Measurements from ENCODE around the gene LRRC74A. TPM values are rescaled to one million over a fixed set of nuclear protein-coding genes. Genes with fewer than 3 reads are reported as not detected.

The LRRC74A gene
- total RNA-seq, 1 donor from 2014 or later = not detected

- DNase-seq (ENCODE audit: low read depth) = no peak
These were observed 20.3 kb downstream of the LRRC74A start for GRCh38 chr14:76846331-76847047.

DNA sequence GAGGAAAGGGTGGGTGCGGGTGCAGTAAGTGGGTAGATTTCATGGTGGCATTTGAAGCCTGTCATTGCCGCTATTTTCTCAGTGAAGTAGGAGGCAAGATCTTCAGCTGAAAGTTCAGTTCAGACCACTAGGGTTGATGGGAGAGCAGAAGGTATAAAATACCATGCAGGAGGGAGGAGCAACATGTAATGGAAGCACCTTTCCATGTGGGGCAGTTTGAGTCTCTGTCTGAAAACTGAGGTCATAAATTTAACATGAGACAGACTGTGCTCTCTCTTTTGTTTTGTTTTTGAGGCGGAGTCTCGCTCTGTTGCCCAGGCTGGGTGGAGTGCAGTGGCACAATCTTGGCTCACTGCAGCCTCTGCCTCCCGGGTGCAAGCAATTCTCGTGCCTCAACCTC lies 22.7 kb downstream of the LRRC74A start:
- DNase-seq (ENCODE audit: low read depth) = no peak

DNA sequence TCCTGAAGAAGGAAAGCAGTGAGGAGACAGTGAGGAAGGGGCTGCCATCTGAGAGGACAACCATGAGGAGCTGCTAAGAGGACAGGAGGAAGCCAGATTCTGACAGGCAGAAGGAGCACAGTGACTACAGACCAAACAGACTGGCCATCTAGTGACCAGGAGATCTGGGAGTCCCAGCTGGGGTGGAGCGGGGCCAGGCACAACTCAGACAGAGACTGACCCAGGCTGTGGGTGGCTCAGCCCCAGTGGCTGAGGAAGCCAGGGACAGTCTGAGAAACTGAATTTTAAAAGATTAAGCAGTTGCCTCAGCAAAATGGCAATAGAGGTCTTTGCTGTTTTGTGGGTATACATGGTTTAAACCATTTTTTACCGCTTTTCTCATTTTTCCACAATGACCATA lies 28.9 kb downstream of the LRRC74A start:
- no peak for DNase-seq (ENCODE audit: low read depth)

DNA sequence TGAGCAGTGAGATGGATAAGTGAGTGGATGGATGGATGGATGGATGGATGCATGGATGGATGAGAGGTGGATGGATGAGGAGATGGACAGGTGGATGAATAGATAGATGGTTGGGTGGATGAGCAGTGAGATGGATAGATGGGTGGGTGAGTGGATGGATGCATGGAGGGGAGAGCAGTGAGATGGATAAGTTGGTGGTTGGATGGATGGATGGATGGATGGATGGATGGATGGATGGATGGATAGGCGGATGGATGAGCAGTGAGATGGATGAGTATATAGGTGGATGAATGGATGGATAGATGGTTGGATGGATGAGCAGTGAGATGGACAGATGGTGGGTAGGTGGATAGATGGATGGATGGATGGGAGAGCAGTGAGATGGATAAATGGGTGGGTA lies 30.6 kb downstream of the LRRC74A start:
- no peak for DNase-seq (ENCODE audit: low read depth)

DNA sequence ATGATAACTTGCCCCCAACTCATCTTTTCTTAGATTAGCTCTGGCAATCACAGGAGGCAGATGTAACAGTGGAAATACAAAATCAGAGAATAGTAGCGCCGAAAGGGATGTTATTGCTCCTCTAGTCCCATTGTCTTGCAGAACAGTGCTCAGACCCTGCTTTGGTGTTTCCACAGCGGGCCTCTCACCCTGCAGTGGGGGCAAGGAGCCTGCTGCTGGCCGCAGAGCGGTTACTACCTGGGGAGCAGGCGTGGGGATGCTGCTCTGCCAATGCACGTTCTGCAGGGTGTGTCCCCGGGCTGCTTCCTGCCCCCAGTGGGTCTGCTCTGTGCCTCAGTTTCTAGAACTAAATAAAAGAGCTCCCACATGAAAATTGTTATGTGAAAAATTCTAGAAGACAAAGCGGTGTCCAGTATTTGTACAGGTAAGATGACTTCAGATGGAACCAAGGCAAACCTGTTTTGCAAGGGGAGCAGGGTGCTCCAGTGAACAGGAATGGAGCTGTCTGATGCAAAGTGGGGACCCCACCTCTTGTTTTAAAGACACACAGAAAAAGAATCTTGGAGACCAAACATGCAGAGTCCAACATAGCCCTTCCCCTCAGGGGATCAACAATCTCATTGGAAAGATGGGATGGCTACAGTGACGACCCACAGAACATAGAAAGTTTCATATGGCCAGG lies 35.5 kb downstream of the LRRC74A start:
- DNase-seq (ENCODE audit: low read depth) = no peak

DNA sequence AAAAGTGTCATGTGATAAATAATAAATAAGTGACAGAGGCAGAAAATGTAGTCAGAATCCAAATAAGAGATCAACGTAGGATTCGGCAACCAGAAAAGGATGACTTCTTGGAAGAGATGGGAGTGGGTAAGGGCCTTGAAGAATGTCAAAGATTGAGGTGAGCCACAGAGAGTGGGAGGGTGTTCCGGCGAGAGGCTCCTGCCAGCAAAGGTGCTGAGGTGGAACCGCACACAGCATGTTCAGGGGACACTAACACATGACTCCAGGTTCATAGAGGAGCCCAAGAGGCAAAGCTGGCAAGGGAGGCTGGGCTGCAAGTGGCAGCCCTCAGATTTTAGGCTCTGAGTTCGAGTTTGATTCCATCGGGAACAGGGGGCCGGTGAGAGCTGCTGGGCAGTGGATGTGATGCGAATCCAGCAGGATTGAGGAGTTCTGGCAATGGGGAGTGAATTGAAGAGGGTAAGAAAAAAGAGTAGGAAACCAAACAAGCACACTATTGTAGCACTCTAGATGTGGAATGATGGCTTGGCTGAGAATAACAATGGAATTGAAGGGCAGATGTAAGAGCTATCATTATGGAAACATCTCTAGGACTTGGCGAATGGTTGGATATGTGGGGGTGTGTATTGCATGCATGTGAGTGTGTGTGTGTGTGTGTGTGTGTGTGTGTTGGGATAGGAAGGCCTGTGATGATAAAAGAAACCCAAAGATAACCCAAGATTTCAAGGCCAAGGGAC lies 36.5 kb downstream of the LRRC74A start:
- no peak for DNase-seq (ENCODE audit: low read depth)

DNA sequence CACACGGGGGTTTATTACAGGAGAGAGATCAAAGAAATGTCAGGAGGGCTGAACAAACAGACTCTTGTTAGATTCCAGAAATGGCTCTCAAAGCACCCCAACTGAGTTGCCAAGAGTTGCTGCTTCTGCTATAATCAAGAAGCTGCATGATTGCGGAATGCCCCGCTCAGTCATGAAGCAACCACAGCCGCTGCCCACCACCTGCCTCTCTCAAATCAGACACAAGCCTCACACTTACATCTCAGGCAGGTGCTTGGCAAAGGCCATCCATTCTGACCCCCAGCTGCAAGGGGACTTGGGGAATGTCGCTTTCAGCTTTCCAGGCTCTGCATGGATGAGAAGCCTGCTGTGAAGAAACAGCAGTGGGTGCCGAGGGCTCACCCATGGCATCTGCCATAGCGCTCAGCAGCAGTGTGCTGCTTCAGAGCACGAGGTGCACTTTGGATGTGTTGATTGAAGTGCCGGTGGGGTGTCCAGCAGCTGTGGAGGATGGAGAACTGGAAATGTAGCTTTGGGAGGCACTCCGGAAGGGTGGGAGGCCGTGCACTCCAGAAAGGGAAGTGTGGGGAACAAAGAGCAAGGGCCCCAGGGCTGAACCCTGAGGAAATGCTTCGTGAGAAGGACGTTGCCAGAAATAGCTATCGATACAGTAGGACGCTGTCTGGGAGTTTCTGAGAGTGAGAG lies 37.7 kb downstream of the LRRC74A start:
- DNase-seq (ENCODE audit: low read depth) = peak; percentile 65

GRCh38 chr14:76866456-76866855 lies 40.2 kb downstream of the LRRC74A start:
- DNase-seq (ENCODE audit: low read depth) = no peak

DNA sequence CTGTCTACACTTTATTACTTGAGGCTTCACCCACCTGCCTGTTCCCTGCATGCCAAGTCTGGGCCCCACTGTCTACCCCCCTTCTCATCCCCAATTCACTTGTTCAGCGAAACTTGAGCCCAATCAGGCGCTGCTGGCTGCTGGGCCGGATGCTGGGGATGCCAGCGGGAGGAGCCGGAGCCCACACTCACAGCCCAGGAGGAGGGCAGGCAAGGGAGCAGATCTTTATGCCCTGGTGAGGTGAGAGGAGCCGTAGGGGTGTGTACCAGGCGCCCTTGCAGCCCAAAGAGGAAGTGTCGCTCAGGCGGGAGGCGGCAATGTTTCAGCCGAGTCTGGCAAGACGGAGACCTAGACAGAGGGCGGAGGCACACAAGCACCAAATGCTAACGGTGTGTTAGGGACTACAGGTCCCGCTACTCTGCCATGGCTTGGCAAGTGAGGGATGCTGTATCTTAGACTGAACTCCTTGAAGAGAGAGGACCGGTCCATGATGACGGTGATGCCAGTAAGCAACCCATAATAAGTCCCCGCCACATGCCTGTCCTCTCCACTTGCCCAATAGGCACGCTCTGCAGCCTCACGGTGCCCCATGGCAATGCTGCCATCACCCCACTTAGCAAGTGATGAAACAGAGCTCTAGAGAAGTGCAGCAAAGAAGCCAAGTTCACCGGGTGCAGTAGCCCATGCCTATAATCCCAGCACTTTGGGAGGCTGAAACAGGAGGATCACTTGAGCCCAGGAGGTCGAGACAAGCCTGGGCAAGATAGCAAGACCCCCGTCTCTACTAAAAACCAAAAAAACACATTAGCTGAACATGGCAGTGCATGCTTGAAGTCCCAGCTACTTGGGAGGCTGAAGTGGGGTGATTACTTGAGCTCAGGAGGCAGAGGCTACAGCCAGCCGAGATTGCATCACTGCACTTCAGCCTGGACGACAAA lies 41.6 kb downstream of the LRRC74A start:
- DNase-seq (ENCODE audit: low read depth) = peak; percentile 39

DNA sequence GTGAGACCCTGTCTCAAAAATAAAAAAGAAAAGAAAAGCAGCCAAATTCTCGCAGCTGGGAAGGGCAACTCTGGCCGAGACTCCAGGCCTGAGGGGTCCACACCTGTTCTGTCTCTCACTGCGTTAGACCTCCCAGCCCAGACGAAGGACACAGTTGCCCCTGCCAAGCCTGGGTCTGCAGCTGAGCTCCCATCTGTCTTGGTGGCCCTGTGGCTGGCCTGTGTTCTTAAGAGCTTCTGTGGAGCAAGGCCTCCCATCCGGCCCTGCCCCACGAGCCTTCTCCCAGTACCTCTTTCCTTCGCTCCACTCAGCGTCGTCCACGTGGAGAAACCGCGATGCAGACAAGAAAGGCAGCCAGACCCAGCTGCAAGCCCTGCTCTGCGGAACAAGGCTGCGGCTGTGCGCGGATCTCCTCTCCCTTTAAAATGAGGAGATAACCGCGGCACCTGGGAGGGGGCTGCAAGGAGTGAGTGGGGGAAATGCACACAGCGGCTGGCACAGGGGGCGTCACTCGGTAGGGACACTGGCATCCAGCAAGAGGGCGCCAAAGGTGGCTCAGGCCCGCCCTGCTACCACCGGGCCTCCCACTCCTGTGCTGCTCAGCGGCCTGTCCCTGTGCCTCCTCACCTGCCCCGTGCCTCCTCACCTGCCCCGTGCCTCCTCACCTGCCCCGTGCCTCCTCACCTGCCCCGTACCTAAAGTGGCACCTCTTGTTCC lies 42.4 kb downstream of the LRRC74A start:
- peak; percentile 64 for DNase-seq (ENCODE audit: low read depth)

GRCh38 chr14:76870166-76870565 lies 44.0 kb downstream of the LRRC74A start:
- no peak for DNase-seq (ENCODE audit: low read depth)

GRCh38 chr14:76872796-76873432 lies 46.7 kb downstream of the LRRC74A start:
- peak; percentile 67 for DNase-seq (ENCODE audit: low read depth)

DNA sequence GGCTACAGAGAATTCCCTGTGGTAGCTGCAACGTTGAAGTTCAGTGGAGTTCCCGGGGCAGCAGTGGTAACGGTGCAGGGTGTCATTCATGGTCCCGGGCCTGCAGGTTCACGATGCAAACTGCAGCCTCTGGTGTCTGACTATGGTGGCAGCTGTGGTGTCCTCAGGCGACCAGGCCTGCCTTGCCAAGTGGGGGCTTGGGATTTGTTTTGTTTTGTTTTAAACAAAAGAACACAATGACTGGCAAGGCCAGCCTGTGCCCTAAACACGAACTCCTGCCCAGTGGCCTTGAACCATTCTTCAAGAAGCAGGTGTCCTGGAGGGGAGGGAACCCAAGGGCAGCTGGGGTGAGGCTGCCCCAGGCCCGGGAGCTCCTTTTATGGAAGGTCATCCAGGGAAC lies 48.5 kb downstream of the LRRC74A start:
- DNase-seq (ENCODE audit: low read depth) = peak; percentile 75

GRCh38 chr14:76876076-76876475 lies 49.9 kb downstream of the LRRC74A start:
- DNase-seq (ENCODE audit: low read depth) = peak; percentile 71

DNA sequence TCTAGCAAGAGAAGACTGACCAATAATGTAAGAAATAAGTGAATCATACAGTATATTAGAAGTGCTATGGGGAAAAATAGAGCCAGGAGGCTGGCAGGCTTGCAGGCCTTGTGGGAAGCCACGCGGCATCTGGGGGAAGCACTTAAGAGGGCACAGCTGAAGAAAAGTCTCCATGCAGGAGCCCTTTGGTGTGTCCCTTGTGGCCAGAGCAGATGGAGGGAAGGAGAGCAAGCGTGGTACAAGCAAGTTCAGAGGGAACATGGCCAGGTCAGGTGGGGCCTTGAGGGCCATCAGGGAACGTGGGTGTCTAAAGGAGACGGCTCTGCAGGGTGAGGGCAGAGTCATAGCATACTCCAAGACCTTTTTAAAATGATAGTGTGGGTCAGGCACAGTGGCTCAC lies 51.7 kb downstream of the LRRC74A start:
- peak; percentile 83 for DNase-seq (ENCODE audit: low read depth)

GRCh38 chr14:76880449-76880848 lies 54.2 kb downstream of the LRRC74A start:
- DNase-seq (ENCODE audit: low read depth) = no peak

DNA sequence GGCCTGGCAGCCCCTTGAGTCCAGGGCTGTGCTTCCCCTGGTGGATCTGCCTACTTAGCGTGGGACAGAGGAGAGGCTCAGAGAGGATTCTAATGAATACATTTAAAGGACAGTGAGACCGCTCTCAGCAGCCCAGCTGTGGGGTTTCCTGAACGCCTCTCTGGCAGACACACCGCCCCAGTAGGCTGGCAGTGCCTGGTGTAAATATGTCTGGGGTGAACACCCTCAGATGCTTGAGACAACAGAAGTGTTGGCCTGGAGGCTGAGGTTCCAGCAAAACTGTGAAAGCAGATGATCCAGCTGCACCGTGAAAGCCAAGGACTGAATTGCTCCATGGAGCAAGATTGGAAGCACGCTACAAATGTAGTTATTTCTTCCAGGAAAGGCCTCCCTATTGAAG lies 55.1 kb downstream of the LRRC74A start:
- DNase-seq (ENCODE audit: low read depth) = no peak

DNA sequence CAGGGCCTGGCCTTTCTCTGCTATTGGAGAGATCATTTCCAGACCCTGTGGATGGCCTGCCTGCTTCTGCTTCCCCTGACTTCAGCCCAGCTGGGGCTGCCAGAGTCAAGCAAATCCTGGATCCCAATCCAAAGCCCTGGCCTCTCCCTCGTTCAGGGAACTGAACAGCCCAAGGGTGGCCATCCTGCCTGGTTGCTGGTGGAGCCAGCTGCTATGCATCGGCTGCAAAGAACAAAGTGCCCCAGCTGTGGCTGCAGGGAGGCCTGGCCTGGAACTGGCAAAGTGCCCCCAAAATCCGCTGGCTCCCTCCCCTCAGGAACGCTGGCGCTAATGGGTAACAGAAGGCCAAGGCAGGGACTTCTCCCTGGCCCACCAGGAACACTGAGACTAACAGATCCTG lies 56.4 kb downstream of the LRRC74A start:
- DNase-seq (ENCODE audit: low read depth) = no peak

GRCh38 chr14:76883447-76883846 lies 57.2 kb downstream of the LRRC74A start:
- no peak for DNase-seq (ENCODE audit: low read depth)

All from myocyte (in vitro differentiated cells).